HG03066 (cell line): ENCODE measurements around the gene SNX32.
"Not testable (repeated sequence)": the region's sequence is repeated elsewhere in the genome, so short reads cannot be mapped to it uniquely, and the experiment has no call there.

Experiments used
- ATAC-seq: cut with Tn5 transposase; IDR thresholded peaks from one replicate; pipeline ENCODE4 v1.9.1; 2021; ENCODE audit warnings: low read depth; ENCODE audit not compliant: unreplicated experiment

SNX32 gene

GRCh38 chr11:65822776-65823528 is 10.8 kb upstream of the SNX32 start:
- ATAC-seq = no peak

- no peak for ATAC-seq
These were observed 6.6 kb upstream of the SNX32 start for GRCh38 chr11:65826984-65827735.

- no peak for ATAC-seq
These were observed 4.3 kb upstream of the SNX32 start for GRCh38 chr11:65829459-65829858.

- not testable (repeated sequence) for ATAC-seq
These were observed 1.5 kb upstream of the SNX32 start for GRCh38 chr11:65832231-65832630.

- ATAC-seq = no peak
These were observed 439 bp downstream of the SNX32 start for GRCh38 chr11:65834202-65834601.

- no peak for ATAC-seq
These were observed 8.4 kb downstream of the SNX32 start for GRCh38 chr11:65842144-65842543.

- no peak for ATAC-seq
These were observed 10.0 kb downstream of the SNX32 start for GRCh38 chr11:65843811-65844210.

- ATAC-seq = no peak
These were observed 10.6 kb downstream of the SNX32 start for GRCh38 chr11:65844231-65844872.

- ATAC-seq = no peak
These were observed 14.0 kb downstream of the SNX32 start for GRCh38 chr11:65847746-65848145.

GRCh38 chr11:65848693-65849092 is 14.9 kb downstream of the SNX32 start:
- not testable (repeated sequence) for ATAC-seq

GRCh38 chr11:65849366-65849765 is 15.6 kb downstream of the SNX32 start:
- ATAC-seq = no peak

- ATAC-seq = no peak
These were observed 16.0 kb downstream of the SNX32 start for GRCh38 chr11:65849771-65850216.

GRCh38 chr11:65850217-65851082 is 16.7 kb downstream of the SNX32 start:
- ATAC-seq = no peak

- no peak for ATAC-seq
These were observed 17.4 kb downstream of the SNX32 start for GRCh38 chr11:65851083-65851579.

- ATAC-seq = no peak
These were observed 18.2 kb downstream of the SNX32 start for GRCh38 chr11:65851811-65852507.

GRCh38 chr11:65852508-65853245 is 18.9 kb downstream of the SNX32 start:
- no peak for ATAC-seq

- no peak for ATAC-seq
These were observed 19.6 kb downstream of the SNX32 start for GRCh38 chr11:65853246-65853979.

GRCh38 chr11:65854161-65854592 is 20.4 kb downstream of the SNX32 start:
- no peak for ATAC-seq
